GM12872 (cell line): ENCODE measurements around the gene TNRC6B.

Experiments
- CTCF ChIP-seq: IDR thresholded peaks from 3 replicates; pipeline ENCODE4 v1.5.1; 2011; ENCODE audit warnings: low read depth, mild to moderate bottlenecking, low read length, moderate library complexity; ENCODE audit not compliant: insufficient read depth

Gene TNRC6B

GRCh38 chr22:40366068-40366467, 188.3 kb downstream of the TNRC6B start:
- no peak for TF ChIP-seq CTCF

DNA sequence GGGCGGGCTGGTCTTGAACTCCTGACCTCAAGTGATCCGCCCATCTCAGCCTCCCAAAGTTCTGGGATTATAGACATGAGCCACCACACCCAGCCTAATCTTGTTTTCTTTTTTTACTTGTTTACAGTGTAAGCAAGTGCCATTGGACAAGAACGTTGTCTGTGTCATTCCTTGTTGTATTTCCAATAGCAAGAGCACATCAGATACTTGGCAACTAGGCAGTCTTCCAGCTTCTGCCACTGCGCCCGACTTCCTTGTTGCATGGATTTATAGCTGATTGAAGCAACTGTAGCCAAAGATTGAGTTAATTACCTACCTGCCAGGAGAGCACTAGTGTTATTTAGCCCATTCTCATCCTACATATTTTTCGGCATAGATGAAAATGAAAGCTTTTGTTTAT, 189.6 kb downstream of the TNRC6B start:
- TF ChIP-seq CTCF: no peak

DNA sequence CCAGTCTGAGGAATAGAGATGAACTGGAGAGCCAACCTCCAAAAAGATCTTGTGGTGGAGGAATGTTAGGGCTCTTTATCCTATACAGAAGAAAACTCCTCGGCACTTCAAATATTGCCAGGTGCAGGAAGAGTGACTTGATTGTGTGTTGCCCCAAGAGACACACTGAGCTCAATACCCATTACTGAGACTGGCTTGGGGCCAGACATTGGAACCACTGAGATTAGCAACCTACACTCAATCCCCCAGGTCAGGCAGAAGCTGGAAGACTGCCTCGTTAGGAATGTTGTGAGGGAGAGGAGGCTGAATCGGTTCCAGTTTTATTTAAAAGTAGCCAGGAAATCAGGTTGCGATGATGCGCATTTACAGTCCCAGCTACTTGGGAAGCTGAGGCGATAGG, 190.3 kb downstream of the TNRC6B start:
- TF ChIP-seq CTCF: no peak

GRCh38 chr22:40368836-40369235, 191.1 kb downstream of the TNRC6B start:
- TF ChIP-seq CTCF: no peak

- TF ChIP-seq CTCF: no peak
Measured at GRCh38 chr22:40374567-40374966, 196.8 kb downstream of the TNRC6B start.

- TF ChIP-seq CTCF: no peak
Measured at GRCh38 chr22:40376149-40376548, 198.4 kb downstream of the TNRC6B start.

- TF ChIP-seq CTCF: no peak
Measured at GRCh38 chr22:40377931-40378330, 200.2 kb downstream of the TNRC6B start.

GRCh38 chr22:40381461-40381860, 203.7 kb downstream of the TNRC6B start:
- no peak for TF ChIP-seq CTCF
